CD14-positive monocyte (primary cell): Measurements from ENCODE around the gene MACO1. TPM values are rescaled to one million over a fixed set of nuclear protein-coding genes. Genes with fewer than 3 reads are reported as not detected.
A peak's percentile ranks its signal among the peaks of the same experiment; 100 is the strongest.

ENCODE experiments used
- DNase-seq, 3 donors: peaks; one replicate each; pipeline ENCODE4 v3.0.0-alpha.2; 2011 to 2022
- H2AFZ ChIP-seq: 2 replicates; pipeline ENCODE4 v1.6.0; 2012; ENCODE audit warnings: mild to moderate bottlenecking, low read depth, low read length, inconsistent platforms; ENCODE audit not compliant: insufficient read depth, poor library complexity, severe bottlenecking
- H3K27ac ChIP-seq, 2 donors: 1 replicate in 1 of 2; 2 replicates in 1 of 2; pipeline ENCODE4 v1.5.1; 2012 to 2013; ENCODE audit warnings: low read length in 2 of 2, control low read depth in 1 of 2, inconsistent platforms in 1 of 2, low read depth in 1 of 2, mild to moderate bottlenecking in 1 of 2
- H3K27me3 ChIP-seq, 2 donors: one replicate each; pipeline versions ENCODE4 v1.6.0 to v1.6.1; 2011 to 2013; ENCODE audit warnings: low read length in 2 of 2; ENCODE audit not compliant: control insufficient read depth in 2 of 2, insufficient read depth in 2 of 2
- H3K36me3 ChIP-seq, 2 donors: replicated peaks in 1 of 2; 1 replicate in 1 of 2; 2 replicates in 1 of 2; pipeline versions ENCODE4 v1.5.1 to v1.6.1; 2012 to 2013; ENCODE audit warnings: low read length in 2 of 2, control low read depth in 1 of 2, inconsistent platforms in 1 of 2, mild to moderate bottlenecking in 1 of 2; ENCODE audit not compliant: insufficient read depth in 2 of 2, control insufficient read depth in 1 of 2
- H3K4me1 ChIP-seq, 2 donors: 1 replicate in 1 of 2; 2 replicates in 1 of 2; pipeline versions ENCODE4 v1.5.1 to v1.6.1; 2012 to 2013; ENCODE audit warnings: low read length in 2 of 2, control low read depth in 1 of 2, inconsistent platforms in 1 of 2, mild to moderate bottlenecking in 1 of 2, moderate library complexity in 1 of 2; ENCODE audit not compliant: insufficient read depth in 2 of 2, control insufficient read depth in 1 of 2
- H3K4me2 ChIP-seq: replicated peaks from 2 replicates; pipeline ENCODE3; 2012; ENCODE audit warnings: low read length, moderate library complexity, mild to moderate bottlenecking; ENCODE audit not compliant: poor library complexity, severe bottlenecking; ENCODE audit errors: extremely low read depth
- H3K4me3 ChIP-seq, 3 experiments: fragments of 200-600 bp in 1 of 3; sonication (generic) in 1 of 3; replicated peaks in 1 of 3; 1 replicate in 2 of 3; 2 replicates in 1 of 3; pipeline ENCODE4 v1.5.1; 2011 to 2013; ENCODE audit warnings: low read length in 3 of 3, mild to moderate bottlenecking in 3 of 3, control low read depth in 2 of 3, low read depth in 2 of 3, inconsistent platforms in 1 of 3, moderate library complexity in 1 of 3
- H3K79me2 ChIP-seq: 2 replicates; pipeline ENCODE4 v1.6.0; 2012; ENCODE audit warnings: mild to moderate bottlenecking, control low read depth, inconsistent platforms, low read length, moderate library complexity; ENCODE audit not compliant: insufficient read depth
- H3K9ac ChIP-seq: 2 replicates; pipeline ENCODE4 v1.6.0; 2017; ENCODE audit warnings: low read length, mild to moderate bottlenecking; ENCODE audit not compliant: insufficient read depth, poor library complexity, severe bottlenecking
- H3K9me3 ChIP-seq, 2 donors: replicated peaks in 1 of 2; 1 replicate in 1 of 2; 2 replicates in 1 of 2; pipeline versions ENCODE4 v1.5.1 to v1.6.1; 2012 to 2013; ENCODE audit warnings: low read length in 2 of 2, control low read depth in 1 of 2; ENCODE audit not compliant: control insufficient read depth in 1 of 2, insufficient read depth in 1 of 2
- H4K20me1 ChIP-seq: 2 replicates; pipeline ENCODE4 v1.6.0; 2012; ENCODE audit warnings: mild to moderate bottlenecking, low read length, control low read depth, moderate library complexity; ENCODE audit not compliant: insufficient read depth
- H3K27ac Mint-ChIP-seq, 7 donors: one replicate each; pipeline ENCODE4 v1.8.0; 2020; ENCODE audit warnings: mild to moderate bottlenecking in 7 of 7, mixed read lengths in 7 of 7, moderate library complexity in 6 of 7, inconsistent platforms in 2 of 7
- H3K27me3 Mint-ChIP-seq, 3 donors: one replicate each; pipeline ENCODE4 v1.8.0; 2021 to 2022; ENCODE audit warnings: low read depth in 3 of 3, mild to moderate bottlenecking in 3 of 3, mixed read lengths in 3 of 3, moderate library complexity in 3 of 3, inconsistent platforms in 1 of 3
- H3K36me3 Mint-ChIP-seq, 2 donors: one replicate each; pipeline ENCODE4 v1.8.0; 2020; ENCODE audit warnings: mixed read lengths in 2 of 2, inconsistent platforms in 1 of 2, mild to moderate bottlenecking in 1 of 2
- H3K4me1 Mint-ChIP-seq: one replicate; pipeline ENCODE4 v1.8.0; 2020; ENCODE audit warnings: mild to moderate bottlenecking, mixed read lengths
- H3K4me3 Mint-ChIP-seq, 2 donors: one replicate each; pipeline ENCODE4 v1.8.0; 2020; ENCODE audit warnings: mild to moderate bottlenecking in 2 of 2, mixed read lengths in 2 of 2, moderate library complexity in 1 of 2
- H3K9me3 Mint-ChIP-seq, 7 donors: one replicate each; pipeline ENCODE4 v1.8.0; 2020 to 2022; ENCODE audit warnings: mixed read lengths in 7 of 7, mild to moderate bottlenecking in 6 of 7, moderate library complexity in 6 of 7, inconsistent platforms in 2 of 7
- CTCF ChIP-seq: fragments of 200-600 bp; IDR thresholded peaks from one replicate; pipeline ENCODE4 v1.8.0; 2022; ENCODE audit warnings: antibody characterized with exemption, mild to moderate bottlenecking
- WGBS: methylation state at CpG from one replicate; pipeline ENCODE4 v1.1.5; 2013; ENCODE audit warnings: missing lambda C conversion rate; ENCODE audit not compliant: insufficient coverage; 5-methylcytosine and 5-hydroxymethylcytosine counted together
- intact Hi-C, 2 donors: fragments of 100-400 bp; cut with micrococcal nuclease; formaldehyde crosslinking; loops; one replicate each; pipeline versions ENCODE4 v1.15.0 to v1.15.1; 2023
- polyA plus RNA-seq, 3 donors: library from polyadenylated mRNA; depleted of rRNA in 1 of 3; unstranded in 2 of 3; stranded (reverse) in 1 of 3; fragments of 300-500 nt in 2 of 3; fragments of >200 nt in 1 of 3; fragmentation: Illumina TruSeq in 2 of 3; gene quantifications; 1 replicate in 2 of 3; 2 replicates in 1 of 3; pipeline ENCODE4 v1.2.3, GENCODE V29; 2012 to 2021

The MACO1 gene
- polyA plus RNA-seq, 3 donors: 2.6 to 4.1 (median 3.9) TPM

DNA sequence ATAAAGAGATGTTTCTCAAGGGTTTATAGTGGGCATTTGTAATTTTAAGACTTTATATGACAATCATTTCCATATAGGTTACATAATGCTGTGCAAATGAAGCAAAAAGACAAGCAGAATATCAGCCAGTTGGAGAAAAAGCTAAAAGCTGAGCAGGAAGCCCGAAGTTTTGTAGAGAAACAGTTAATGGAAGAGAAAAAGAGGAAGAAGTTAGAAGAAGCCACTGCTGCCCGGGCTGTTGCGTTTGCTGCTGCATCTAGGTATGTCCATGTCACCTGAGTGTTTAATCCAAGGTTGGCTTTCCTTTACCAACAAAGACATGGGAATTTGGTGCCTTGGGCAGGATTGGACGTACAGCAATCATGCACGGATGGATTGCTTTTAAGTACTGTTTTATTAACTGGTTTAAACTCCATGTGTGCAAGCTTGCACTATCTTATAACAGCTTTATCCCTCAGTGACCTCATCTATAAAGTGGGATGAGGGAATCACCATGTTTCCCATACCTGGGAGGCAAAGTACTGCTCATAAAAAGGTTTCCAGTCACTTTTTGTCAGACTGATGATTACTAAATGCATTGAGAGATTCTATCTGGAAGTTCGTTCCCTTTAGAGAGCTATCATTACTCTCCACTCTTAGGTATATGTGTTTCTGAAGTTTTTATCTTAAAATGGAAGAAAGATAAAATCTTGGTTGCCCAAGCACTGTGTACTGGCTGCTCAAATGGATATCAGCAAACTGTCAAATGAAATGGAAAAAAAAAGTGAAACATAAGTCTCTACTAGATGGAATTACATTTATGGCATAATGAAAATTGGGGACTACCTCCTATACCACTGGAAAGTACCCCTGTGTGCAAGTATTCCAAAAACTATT is 55.1 kb downstream of the MACO1 start:
- Mint-ChIP-seq H3K4me1 (peaks cover 8% of the 10 kb centered on the region), H3K9me3 (no peaks in the 10 kb centered on the region), H3K27me3 (no peaks in the 10 kb centered on the region), H3K27ac (peak overlapping the region in 1 of 7 donors; percentile 30), H3K36me3 (peaks cover 45 to 58% of the 10 kb centered on the region in 2 donors), H3K4me3 (no peak overlapping the region)
- Histone ChIP-seq H4K20me1 (no peaks in the 10 kb centered on the region), H3K4me2 (no peak overlapping the region), H3K36me3 (peaks cover 27 to 63% of the 10 kb centered on the region in 2 donors), H3K4me3 (no peak overlapping the region), H3K27ac (no peak overlapping the region), H3K79me2 (no peaks in the 10 kb centered on the region), H3K4me1 (no peaks in the 10 kb centered on the region), H2AFZ (no peak overlapping the region), H3K27me3 (no peaks in the 10 kb centered on the region), H3K9ac (no peak overlapping the region), H3K9me3 (no peaks in the 10 kb centered on the region)
- intact Hi-C loops: loop anchor here in 1 of 2 donors (10.0 kb wide), 1 partner anchor 91 kb away; no protein-coding TSS in a partner anchor
- no peak for DNase-seq
- 0% methylated on average over 1 of the region's 6 CpGs for WGBS
- TF ChIP-seq CTCF: no peak

DNA sequence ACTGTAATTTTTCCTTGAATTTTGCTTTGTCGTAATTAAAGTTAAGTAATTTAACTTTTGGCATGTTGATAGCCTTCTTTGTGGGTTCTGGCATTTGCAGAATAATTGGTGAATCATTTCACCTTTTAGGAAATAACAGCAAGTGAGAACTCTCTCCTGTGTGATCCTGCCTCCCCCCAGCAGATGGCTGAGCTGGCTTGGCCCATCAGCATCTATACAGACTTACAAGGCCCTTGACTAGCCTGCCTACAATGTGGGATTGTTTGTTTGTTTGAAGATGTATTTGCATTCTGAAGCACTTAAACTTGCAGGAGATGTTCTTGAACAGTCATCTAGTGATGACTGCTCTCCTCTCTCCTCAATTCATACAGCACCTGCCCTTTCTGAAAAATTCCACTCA is 55.9 kb downstream of the MACO1 start:
- Histone ChIP-seq H3K4me3 (no peak overlapping the region), H3K4me2 (no peak overlapping the region), H3K36me3 (peaks cover 34 to 71% of the 10 kb centered on the region in 2 donors), H3K27ac (no peak overlapping the region), H3K4me1 (no peaks in the 10 kb centered on the region), H3K27me3 (no peaks in the 10 kb centered on the region), H3K9me3 (no peaks in the 10 kb centered on the region), H3K9ac (no peak overlapping the region), H3K79me2 (no peaks in the 10 kb centered on the region), H4K20me1 (no peaks in the 10 kb centered on the region), H2AFZ (no peak overlapping the region)
- H3K27ac Mint-ChIP-seq: no peak overlapping the region
- TF ChIP-seq CTCF: no peak
- DNase-seq: no peak
- H3K27me3 Mint-ChIP-seq: no peaks in the 10 kb centered on the region
- WGBS: no CpG with 5 or more reads among the region's 1 CpG
- intact Hi-C loops: loop anchor here in 1 of 2 donors (10.0 kb wide), 1 partner anchor 92 kb away; no protein-coding TSS in a partner anchor
- no peaks in the 10 kb centered on the region for H3K9me3 Mint-ChIP-seq
- H3K4me1 Mint-ChIP-seq: peaks cover 8% of the 10 kb centered on the region
- H3K4me3 Mint-ChIP-seq: no peak overlapping the region
- H3K36me3 Mint-ChIP-seq: peaks cover 51 to 66% of the 10 kb centered on the region in 2 donors
